ENCODE measurements around the gene KCNK18. TPM values are rescaled to one million over a fixed set of nuclear protein-coding genes. Genes with fewer than 3 reads are reported as not detected.

Gene KCNK18
- polyA plus RNA-seq, 1 donor, result not detected

GRCh38 chr10:117250411-117250810 is 53.1 kb downstream of the KCNK18 start:
- no peak for DNase-seq (ENCODE audit: low read depth)

- DNase-seq (ENCODE audit: low read depth), result no peak
These were observed 56.6 kb downstream of the KCNK18 start for GRCh38 chr10:117253908-117254307.

GRCh38 chr10:117254338-117254737 is 57.0 kb downstream of the KCNK18 start:
- DNase-seq (ENCODE audit: low read depth), result no peak

GRCh38 chr10:117254774-117255735 is 57.8 kb downstream of the KCNK18 start:
- DNase-seq (ENCODE audit: low read depth), result no peak

GRCh38 chr10:117255835-117256460 is 58.7 kb downstream of the KCNK18 start:
- DNase-seq (ENCODE audit: low read depth), result no peak

GRCh38 chr10:117256910-117257309 is 59.6 kb downstream of the KCNK18 start:
- no peak for DNase-seq (ENCODE audit: low read depth)

- DNase-seq (ENCODE audit: low read depth), result no peak
These were observed 60.4 kb downstream of the KCNK18 start for GRCh38 chr10:117257721-117258120.

- DNase-seq (ENCODE audit: low read depth), result no peak
These were observed 62.0 kb downstream of the KCNK18 start for GRCh38 chr10:117259279-117259678.

Other genes starting within 250 kb of the KCNK18 start
- 4.9 TPM for gene SHTN1, start 192.3 kb upstream of the KCNK18 start, polyA plus RNA-seq (ENCODE audit: insufficient read length)
- gene VAX1, start 59.2 kb upstream of the KCNK18 start, polyA plus RNA-seq (ENCODE audit: insufficient read length), result not detected
- 0.29 TPM for gene SLC18A2, start 43.6 kb downstream of the KCNK18 start, polyA plus RNA-seq (ENCODE audit: insufficient read length)
- gene PDZD8, start 178.0 kb downstream of the KCNK18 start, polyA plus RNA-seq (ENCODE audit: insufficient read length), result 10.7 TPM

Measured in forelimb muscle (tissue), 1 donor.